C4-2B (cell line): Measurements from ENCODE around the gene SLCO1B1.

Source experiments
- H3K27ac ChIP-seq: fragments of 450-650 bp; 2 replicates; pipeline ENCODE4 v1.5.1; 2017
- CTCF ChIP-seq: fragments of 450-650 bp; conservative IDR thresholded peaks from 2 replicates; pipeline ENCODE4 v1.5.1; 2017; ENCODE audit warnings: mild to moderate bottlenecking
- ZFX ChIP-seq: fragments of 450-650 bp; IDR thresholded peaks from 2 replicates; pipeline ENCODE4 v1.6.1; 2017

SLCO1B1 gene

DNA sequence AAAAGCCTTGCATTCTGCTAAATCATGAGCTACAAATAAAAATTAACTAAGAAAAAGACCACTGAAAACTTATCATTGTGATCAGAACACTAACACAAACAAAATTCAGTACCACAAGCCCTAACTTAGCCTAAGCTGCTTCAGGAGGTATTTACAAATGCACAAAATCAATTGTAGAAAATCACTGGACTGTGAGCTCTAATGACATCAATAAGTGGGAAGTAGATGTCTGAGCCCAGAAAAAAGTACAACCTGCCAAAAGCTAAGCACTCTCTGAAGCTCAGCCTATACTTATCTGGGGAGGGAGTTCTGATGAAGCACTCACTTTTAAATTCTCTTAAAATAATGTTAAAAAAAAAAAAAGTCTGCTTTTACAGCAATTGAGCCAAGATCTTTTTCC lies 92.9 kb downstream of the SLCO1B1 start:
- no peak overlapping the region for H3K27ac ChIP-seq
- TF ChIP-seq CTCF (no peak), ZFX (no peak)

DNA sequence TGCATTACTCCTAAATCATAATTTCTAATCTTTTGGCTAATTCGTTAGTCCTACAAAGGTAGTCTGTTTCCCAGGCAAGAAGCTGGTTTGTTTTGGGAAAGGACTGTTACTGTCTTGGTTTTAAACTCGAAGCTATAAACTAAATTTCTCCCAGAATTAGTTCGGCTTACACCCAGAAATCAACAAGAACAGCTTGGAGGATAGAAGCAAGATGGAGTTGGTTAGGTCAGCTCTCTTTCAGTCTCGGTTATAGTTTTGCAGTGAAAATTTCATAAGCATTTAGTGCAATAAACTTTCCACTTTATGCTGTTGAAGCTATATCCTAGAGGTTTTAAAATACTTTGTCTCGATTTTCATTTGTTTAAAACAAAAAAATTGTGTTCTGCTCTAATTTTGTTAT lies 103.4 kb downstream of the SLCO1B1 start:
- no peak overlapping the region for H3K27ac ChIP-seq
- TF ChIP-seq CTCF (no peak), ZFX (no peak)

- no peak overlapping the region for H3K27ac ChIP-seq
- TF ChIP-seq ZFX = no peak
- TF ChIP-seq CTCF = no peak
These were observed 108.9 kb downstream of the SLCO1B1 start for GRCh38 chr12:21239866-21240265.

GRCh38 chr12:21248679-21249078 lies 117.7 kb downstream of the SLCO1B1 start:
- TF ChIP-seq ZFX (no peak), CTCF (peak; percentile 23)
- no peak overlapping the region for H3K27ac ChIP-seq

DNA sequence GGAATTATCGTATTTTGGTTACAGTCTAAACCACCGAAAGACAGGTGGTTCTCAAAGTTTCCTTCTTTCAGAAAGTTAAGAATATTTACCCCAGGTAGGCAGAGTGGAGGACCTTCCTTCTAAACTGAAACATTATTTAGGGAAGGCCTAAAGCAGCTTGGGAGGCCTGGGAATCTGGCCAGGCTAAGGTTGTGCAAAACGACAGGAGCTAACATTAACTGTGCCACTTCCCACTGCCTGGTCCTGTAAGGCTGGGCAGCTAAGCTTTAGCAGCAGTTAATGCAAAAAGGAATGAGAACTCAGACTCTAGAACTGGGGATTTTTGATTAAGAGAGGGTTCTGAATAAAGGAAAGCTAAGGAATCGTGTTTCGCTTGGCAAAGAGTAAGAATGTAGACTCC lies 121.1 kb downstream of the SLCO1B1 start:
- TF ChIP-seq ZFX (no peak), CTCF (no peak)
- no peak overlapping the region for H3K27ac ChIP-seq

- no peak for TF ChIP-seq CTCF
- no peak for TF ChIP-seq ZFX
- no peak overlapping the region for H3K27ac ChIP-seq
These were observed 126.2 kb downstream of the SLCO1B1 start for GRCh38 chr12:21257172-21257571.

GRCh38 chr12:21264232-21264631 lies 133.2 kb downstream of the SLCO1B1 start:
- H3K27ac ChIP-seq = no peak overlapping the region
- TF ChIP-seq CTCF = no peak
- TF ChIP-seq ZFX = no peak
